Activated naive CD8-positive, alpha-beta T cell treated with anti-CD3 and anti-CD28 coated beads, Interleukin-2, amount 50 U/mL, for 24 hours (primary cell): ENCODE results near the gene PRDM12.
"Not testable (repeated sequence)": the region's sequence is repeated elsewhere in the genome, so short reads cannot be mapped to it uniquely, and the experiment has no call there.

ENCODE experiments used
- ATAC-seq: fragments of 150-1000 bp; cut with Tn5 transposase; one replicate; pipeline ENCODE4 v1.10.0; 2021
- DNase-seq: peaks from one replicate; pipeline ENCODE4 v3.0.0; 2021
- H3K27ac Mint-ChIP-seq: one replicate; pipeline ENCODE4 v1.8.0; 2021; ENCODE audit warnings: mild to moderate bottlenecking, mixed read lengths
- H3K27me3 Mint-ChIP-seq: one replicate; pipeline ENCODE4 v1.8.0; 2021; ENCODE audit warnings: mixed read lengths
- H3K36me3 Mint-ChIP-seq: one replicate; pipeline ENCODE4 v1.8.0; 2021; ENCODE audit warnings: low read depth, mixed read lengths
- H3K4me1 Mint-ChIP-seq: one replicate; pipeline ENCODE4 v1.8.0; 2021; ENCODE audit warnings: mixed read lengths
- H3K4me3 Mint-ChIP-seq: one replicate; pipeline ENCODE4 v1.8.0; 2021; ENCODE audit warnings: mild to moderate bottlenecking, moderate library complexity, mixed read lengths
- H3K9me3 Mint-ChIP-seq: one replicate; pipeline ENCODE4 v1.8.0; 2021; ENCODE audit warnings: mixed read lengths

Gene PRDM12

GRCh38 chr9:130685945-130686344 is 21.6 kb downstream of the PRDM12 start:
- H3K36me3 Mint-ChIP-seq, H3K9me3 Mint-ChIP-seq, H3K4me3 Mint-ChIP-seq, ATAC-seq, DNase-seq, H3K4me1 Mint-ChIP-seq, H3K27ac Mint-ChIP-seq: not testable (repeated sequence)
- H3K27me3 Mint-ChIP-seq, result peaks cover 14% of the 10 kb centered on the region

GRCh38 chr9:130687615-130688014 is 23.2 kb downstream of the PRDM12 start:
- Mint-ChIP-seq H3K4me3 (no peak overlapping the region), H3K27me3 (peaks cover 10% of the 10 kb centered on the region), H3K27ac (no peak overlapping the region), H3K9me3 (no peaks in the 10 kb centered on the region), H3K36me3 (no peaks in the 10 kb centered on the region), H3K4me1 (peaks cover 2% of the 10 kb centered on the region)
- no peak for DNase-seq
- no peak for ATAC-seq

GRCh38 chr9:130688072-130688471 is 23.7 kb downstream of the PRDM12 start:
- DNase-seq (no peak), ATAC-seq (no peak)
- Mint-ChIP-seq H3K27ac (no peak overlapping the region), H3K27me3 (peaks cover 10% of the 10 kb centered on the region), H3K36me3 (peaks cover 2% of the 10 kb centered on the region), H3K9me3 (no peaks in the 10 kb centered on the region), H3K4me1 (peaks cover 6% of the 10 kb centered on the region), H3K4me3 (no peak overlapping the region)

GRCh38 chr9:130689572-130689936 is 25.2 kb downstream of the PRDM12 start:
- no peak overlapping the region for H3K27ac Mint-ChIP-seq
- no peak overlapping the region for H3K4me3 Mint-ChIP-seq
- DNase-seq, result no peak
- no peaks in the 10 kb centered on the region for H3K9me3 Mint-ChIP-seq
- H3K27me3 Mint-ChIP-seq, result peaks cover 10% of the 10 kb centered on the region
- peaks cover 6% of the 10 kb centered on the region for H3K36me3 Mint-ChIP-seq
- no peak for ATAC-seq
- H3K4me1 Mint-ChIP-seq, result peaks cover 10% of the 10 kb centered on the region

GRCh38 chr9:130689937-130690700 is 25.7 kb downstream of the PRDM12 start:
- Mint-ChIP-seq H3K27me3 (peaks cover 8% of the 10 kb centered on the region), H3K4me3 (no peak overlapping the region), H3K4me1 (peaks cover 14% of the 10 kb centered on the region), H3K36me3 (peaks cover 10% of the 10 kb centered on the region), H3K27ac (no peak overlapping the region), H3K9me3 (no peaks in the 10 kb centered on the region)
- ATAC-seq (no peak), DNase-seq (no peak)

DNA sequence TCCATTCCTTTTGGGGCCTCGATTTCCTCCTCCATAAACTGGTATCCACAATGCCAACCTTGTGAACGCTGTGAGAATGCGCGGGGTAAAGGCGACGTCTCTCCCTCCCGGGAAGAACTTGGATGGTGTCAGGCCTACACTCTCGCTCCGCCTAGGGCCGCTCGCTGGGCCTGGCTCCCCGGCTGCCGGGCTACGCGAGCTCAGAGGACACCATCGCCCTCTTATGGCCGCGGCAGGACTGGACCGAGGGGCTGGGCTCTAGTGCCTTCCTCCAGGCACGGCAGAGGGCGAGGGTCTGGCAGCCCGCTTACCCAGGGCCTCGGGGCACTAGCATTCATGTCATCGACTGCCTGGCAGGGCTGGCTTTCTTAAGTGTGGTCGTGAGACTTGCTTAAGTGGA is 27.9 kb downstream of the PRDM12 start:
- DNase-seq (peak; percentile 35), ATAC-seq (no peak)
- peak overlapping the region; percentile 98 for H3K4me3 Mint-ChIP-seq
- peaks cover 35% of the 10 kb centered on the region for H3K4me1 Mint-ChIP-seq
- peaks cover 8% of the 10 kb centered on the region for H3K27me3 Mint-ChIP-seq
- H3K27ac Mint-ChIP-seq, result no peak overlapping the region
- H3K36me3 Mint-ChIP-seq, result peaks cover 30% of the 10 kb centered on the region
- H3K9me3 Mint-ChIP-seq, result no peaks in the 10 kb centered on the region

DNA sequence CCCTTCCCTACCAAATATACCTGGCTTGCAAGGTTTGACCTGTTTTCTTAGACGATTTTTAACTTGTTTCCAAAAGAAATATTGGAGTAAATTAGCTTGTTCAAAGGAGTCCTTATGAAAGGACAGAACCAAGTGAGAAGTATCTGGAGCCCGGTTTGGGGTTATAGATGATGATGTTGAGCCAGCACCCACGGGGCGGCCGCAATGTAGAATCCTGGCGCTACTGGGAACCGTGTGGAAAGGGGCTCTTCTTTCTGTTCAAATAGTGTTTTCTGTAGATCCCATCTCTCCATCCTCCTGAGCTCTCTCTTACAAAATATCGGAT is 28.7 kb downstream of the PRDM12 start:
- H3K9me3 Mint-ChIP-seq, result no peaks in the 10 kb centered on the region
- H3K4me1 Mint-ChIP-seq, result peaks cover 38% of the 10 kb centered on the region
- H3K27ac Mint-ChIP-seq, result peak overlapping the region; percentile 96
- peaks cover 36% of the 10 kb centered on the region for H3K36me3 Mint-ChIP-seq
- ATAC-seq, result no peak
- DNase-seq, result no peak
- peaks cover 8% of the 10 kb centered on the region for H3K27me3 Mint-ChIP-seq
- peak overlapping the region; percentile 98 for H3K4me3 Mint-ChIP-seq

DNA sequence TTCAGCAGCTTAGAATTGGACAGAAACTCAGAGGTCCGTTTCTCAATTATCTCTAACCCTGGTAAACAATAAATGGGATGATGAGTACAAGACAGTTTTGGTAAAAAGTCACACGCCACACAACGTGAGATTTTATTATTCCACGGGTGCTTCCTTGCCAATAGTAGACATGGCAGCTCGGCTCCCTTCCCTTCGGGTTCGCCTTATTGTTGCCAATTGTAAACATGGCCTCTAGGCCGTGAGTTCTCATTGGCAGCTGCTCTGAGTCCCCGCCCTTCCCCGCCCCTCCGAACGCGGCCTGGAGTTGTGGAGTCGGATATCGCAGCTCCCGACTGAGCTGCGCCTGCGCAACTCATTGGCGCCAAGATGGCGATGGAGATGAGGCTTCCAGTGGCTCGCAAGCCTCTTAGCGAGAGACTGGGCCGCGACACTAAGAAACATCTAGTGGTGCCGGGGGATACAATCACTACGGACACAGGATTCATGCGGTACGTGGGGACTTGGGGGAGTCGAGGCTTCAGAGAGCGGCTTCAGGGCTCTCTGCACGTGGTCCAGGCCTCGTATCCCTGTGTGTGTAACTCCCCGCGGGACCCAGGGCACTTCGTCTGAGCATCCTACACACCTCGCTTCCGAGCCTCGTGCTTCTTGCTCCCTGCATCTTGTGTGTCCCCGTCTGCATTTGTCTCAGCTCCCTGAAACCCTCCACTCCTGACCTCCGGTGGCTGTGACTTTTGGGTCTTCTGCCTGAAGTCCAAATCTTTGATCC is 29.2 kb downstream of the PRDM12 start, which contains the start of gene EXOSC2:
EXOSC2 (plus strand) TSS at position 355 of the 766 bp plus-strand sequence; CDS start at position 367, 12 bp downstream.
- Mint-ChIP-seq H3K4me3 (peak within 1 kb of the TSS; percentile 98), H3K36me3 (peaks cover 42% of the 10 kb centered on the region), H3K4me1 (peaks cover 42% of the 10 kb centered on the region), H3K27me3 (peaks cover 8% of the 10 kb centered on the region), H3K9me3 (no peaks in the 10 kb centered on the region), H3K27ac (peak within 1 kb of the TSS; percentile 96)
- DNase-seq, result peak; percentile 96
- peak; percentile 99 for ATAC-seq

DNA sequence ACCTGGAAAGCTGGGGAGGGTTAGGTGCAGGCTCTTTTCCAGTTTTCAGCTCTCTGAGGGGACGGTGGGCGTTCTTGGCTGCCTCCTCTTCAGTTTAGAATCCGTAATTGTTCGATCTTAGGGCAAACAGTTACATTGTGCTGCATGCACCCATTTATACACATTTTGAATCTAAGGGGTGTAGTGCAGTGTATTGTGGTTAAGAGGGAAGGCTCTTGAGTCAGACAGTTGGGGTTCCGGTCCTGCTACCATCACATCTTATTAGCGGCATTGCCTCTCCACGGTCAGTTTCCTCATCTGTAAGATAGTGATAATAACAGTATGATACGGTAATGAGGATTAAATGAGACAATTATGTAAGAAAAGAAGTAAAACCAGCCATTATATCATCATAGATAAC is 29.8 kb downstream of the PRDM12 start:
- ATAC-seq (peak; percentile 20), DNase-seq (no peak)
- H3K36me3 Mint-ChIP-seq, result peaks cover 48% of the 10 kb centered on the region
- H3K27ac Mint-ChIP-seq, result peak overlapping the region; percentile 96
- no peaks in the 10 kb centered on the region for H3K9me3 Mint-ChIP-seq
- H3K27me3 Mint-ChIP-seq, result peaks cover 8% of the 10 kb centered on the region
- peaks cover 48% of the 10 kb centered on the region for H3K4me1 Mint-ChIP-seq
- peak overlapping the region; percentile 98 for H3K4me3 Mint-ChIP-seq

DNA sequence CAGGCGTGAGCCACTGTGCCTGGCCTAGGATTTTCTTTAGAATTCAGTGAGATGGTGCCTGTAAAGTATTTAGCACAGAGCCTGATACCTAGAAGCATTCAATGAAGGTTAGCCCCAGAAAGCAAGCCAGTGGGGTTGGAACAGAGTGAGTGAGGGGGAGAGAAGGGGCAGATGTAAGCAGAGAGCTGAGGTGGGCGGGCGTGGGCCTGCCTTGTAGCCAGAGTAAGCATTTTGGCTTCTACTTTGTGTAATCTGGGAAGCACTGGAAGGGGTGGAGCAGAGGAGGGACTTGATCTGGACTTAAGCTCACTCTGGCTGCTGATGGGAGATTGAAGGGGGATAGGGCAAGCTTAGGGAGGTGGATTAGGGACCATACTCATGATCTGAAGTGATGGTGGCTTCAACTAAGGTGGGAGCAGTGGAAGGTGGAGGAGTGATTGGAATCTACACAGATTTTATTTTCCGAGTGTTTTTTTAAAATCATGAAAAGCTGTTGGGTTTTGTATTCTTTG is 31.8 kb downstream of the PRDM12 start:
- Mint-ChIP-seq H3K4me3 (peak overlapping the region; percentile 98), H3K36me3 (peaks cover 58% of the 10 kb centered on the region), H3K27ac (peak overlapping the region; percentile 11), H3K27me3 (peaks cover 2% of the 10 kb centered on the region), H3K9me3 (no peaks in the 10 kb centered on the region), H3K4me1 (peaks cover 48% of the 10 kb centered on the region)
- no peak for ATAC-seq
- DNase-seq, result no peak

- Mint-ChIP-seq H3K27me3 (no peaks in the 10 kb centered on the region), H3K4me1 (peaks cover 48% of the 10 kb centered on the region), H3K9me3 (no peaks in the 10 kb centered on the region), H3K36me3 (peaks cover 62% of the 10 kb centered on the region), H3K27ac (peak overlapping the region; percentile 11), H3K4me3 (no peak overlapping the region)
- no peak for ATAC-seq
- DNase-seq, result no peak
These were observed 32.6 kb downstream of the PRDM12 start for GRCh38 chr9:130696996-130697395.

- H3K4me1 Mint-ChIP-seq, result peaks cover 38% of the 10 kb centered on the region
- ATAC-seq (no peak), DNase-seq (no peak)
- peak overlapping the region; percentile 24 for H3K27ac Mint-ChIP-seq
- H3K4me3 Mint-ChIP-seq, result no peak overlapping the region
- H3K9me3 Mint-ChIP-seq, result no peaks in the 10 kb centered on the region
- peaks cover 72% of the 10 kb centered on the region for H3K36me3 Mint-ChIP-seq
- no peaks in the 10 kb centered on the region for H3K27me3 Mint-ChIP-seq
These were observed 34.1 kb downstream of the PRDM12 start for GRCh38 chr9:130698514-130698913.

GRCh38 chr9:130699047-130699446 is 34.7 kb downstream of the PRDM12 start:
- no peaks in the 10 kb centered on the region for H3K27me3 Mint-ChIP-seq
- H3K9me3 Mint-ChIP-seq, result no peaks in the 10 kb centered on the region
- ATAC-seq (no peak), DNase-seq (no peak)
- peaks cover 38% of the 10 kb centered on the region for H3K4me1 Mint-ChIP-seq
- H3K4me3 Mint-ChIP-seq, result no peak overlapping the region
- peaks cover 76% of the 10 kb centered on the region for H3K36me3 Mint-ChIP-seq
- H3K27ac Mint-ChIP-seq, result peak overlapping the region; percentile 24

DNA sequence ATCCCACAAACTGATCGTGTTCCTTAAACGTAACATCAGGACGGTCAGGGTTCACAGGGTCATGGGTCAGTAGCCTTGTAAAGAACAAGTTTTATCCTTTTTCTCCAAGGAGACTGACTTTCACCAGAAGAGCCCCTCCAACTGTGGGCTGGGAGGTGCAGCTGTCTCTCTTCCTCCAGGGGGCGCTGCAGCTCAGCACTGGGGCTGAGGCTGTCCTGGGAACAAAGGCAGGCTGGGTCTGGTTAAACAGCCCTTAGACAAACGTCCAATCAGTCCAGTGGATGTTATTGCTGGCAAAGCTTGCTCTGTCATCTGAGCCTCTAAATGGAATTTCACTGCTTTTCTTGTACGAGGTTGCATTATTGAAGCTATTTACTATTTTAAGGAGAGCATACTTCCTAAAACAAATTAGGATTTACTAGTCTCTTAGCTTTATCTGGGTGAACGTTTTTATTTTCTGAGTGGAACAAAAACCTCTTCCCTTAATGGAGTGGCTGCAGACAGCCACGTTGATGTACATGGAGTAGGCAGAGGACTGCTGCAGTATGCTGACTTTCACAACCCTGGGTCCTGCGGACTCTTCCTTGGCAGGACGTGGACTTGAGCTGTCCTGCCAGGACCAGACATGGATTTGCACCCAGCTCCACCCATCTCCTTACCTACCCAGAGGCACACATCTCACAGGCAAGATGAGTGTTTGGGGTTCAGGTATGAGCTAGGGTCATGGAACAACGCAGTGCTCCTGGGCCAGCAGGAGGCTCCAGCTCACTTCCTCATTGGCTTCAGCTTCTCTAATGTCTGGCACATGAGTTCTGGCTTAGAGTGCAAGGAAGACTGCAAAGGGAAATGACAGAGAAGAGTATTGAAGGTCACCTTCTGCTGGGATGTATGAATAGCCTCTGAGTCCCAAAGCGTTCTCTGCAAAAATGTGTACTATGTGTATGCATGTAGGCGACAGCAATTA is 36.9 kb downstream of the PRDM12 start:
- Mint-ChIP-seq H3K4me3 (no peak overlapping the region), H3K9me3 (no peaks in the 10 kb centered on the region), H3K27ac (no peak overlapping the region), H3K27me3 (no peaks in the 10 kb centered on the region), H3K4me1 (peaks cover 23% of the 10 kb centered on the region), H3K36me3 (peaks cover 70% of the 10 kb centered on the region)
- ATAC-seq, result peak; percentile 73
- peak; percentile 79 for DNase-seq
